HG02943 (cell line): Measurements from ENCODE around the gene WWOX.

ENCODE experiments used
- ATAC-seq: cut with Tn5 transposase; IDR thresholded peaks from one replicate; pipeline ENCODE4 v1.9.1; 2021; ENCODE audit warnings: mild to moderate bottlenecking, low read depth, moderate library complexity; ENCODE audit not compliant: unreplicated experiment

WWOX gene

DNA sequence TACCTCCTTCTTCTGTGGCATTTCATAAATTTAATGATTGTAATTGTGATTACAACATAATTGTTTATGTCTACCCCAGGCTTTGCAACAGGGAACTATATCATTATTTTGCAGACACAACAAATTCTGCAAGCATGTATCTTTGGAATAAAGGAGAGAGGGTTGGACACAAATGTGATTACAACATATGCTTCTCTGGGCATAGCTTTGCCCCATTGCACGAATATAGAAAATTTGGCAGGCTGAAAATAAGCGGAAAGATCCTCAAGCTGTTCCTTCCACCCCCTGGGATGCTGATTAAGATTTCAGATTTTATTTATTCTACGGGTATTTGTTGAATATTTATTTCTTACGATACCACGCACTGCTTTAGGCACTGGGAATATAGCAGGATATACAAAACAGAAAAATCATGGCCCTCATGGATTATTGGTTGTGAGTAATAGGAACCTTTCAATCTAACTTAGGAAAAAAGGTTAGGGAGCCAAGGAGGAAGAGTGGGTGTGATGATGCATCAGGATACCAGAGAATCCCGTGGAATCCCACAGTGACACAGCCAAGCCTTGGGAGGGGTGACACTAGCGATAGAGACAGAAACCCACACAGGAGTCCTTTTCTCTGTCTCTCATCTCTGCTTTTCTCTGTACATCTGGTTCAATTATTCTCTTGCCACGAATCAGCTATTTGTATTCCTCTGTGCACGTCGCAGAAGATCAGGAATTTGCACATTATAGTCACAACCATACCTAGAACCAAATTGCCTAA lies 980.4 kb downstream of the WWOX start:
- no peak for ATAC-seq

DNA sequence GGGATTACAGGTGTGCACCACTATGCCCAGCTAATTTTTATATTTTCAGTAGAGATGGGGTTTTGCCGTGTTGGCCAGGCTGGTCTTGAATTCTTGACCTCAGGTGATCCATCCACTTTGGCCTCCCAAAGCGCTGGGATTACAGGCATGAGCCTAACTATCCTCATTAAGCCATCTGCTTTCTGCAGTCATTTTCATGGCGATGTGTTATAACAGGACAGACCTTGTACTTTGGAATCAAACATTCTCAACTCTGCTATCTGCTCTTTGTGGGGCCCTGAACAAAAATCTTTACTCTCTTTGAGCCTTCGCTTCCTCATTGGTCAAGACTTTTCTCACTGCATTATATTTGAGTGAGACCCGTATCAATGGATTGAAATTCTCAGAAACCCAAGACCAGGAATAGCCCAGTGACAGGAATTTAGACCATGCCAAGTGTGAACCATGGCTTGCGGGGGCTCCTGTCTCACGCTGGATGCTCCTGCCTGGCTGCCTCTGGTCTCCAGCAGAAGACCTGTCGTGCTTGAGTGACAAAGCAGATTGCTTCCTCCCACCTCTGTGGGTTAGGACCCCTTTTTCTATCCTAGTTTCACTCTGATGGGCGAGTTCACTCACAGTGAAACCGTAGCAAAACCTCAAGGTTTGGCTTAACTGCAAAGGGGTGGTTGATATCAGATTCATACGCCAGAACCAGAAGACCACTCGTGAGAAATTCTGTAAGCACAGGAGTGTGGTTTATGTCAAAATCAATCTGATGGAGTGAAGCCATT lies 982.0 kb downstream of the WWOX start:
- ATAC-seq, result no peak

DNA sequence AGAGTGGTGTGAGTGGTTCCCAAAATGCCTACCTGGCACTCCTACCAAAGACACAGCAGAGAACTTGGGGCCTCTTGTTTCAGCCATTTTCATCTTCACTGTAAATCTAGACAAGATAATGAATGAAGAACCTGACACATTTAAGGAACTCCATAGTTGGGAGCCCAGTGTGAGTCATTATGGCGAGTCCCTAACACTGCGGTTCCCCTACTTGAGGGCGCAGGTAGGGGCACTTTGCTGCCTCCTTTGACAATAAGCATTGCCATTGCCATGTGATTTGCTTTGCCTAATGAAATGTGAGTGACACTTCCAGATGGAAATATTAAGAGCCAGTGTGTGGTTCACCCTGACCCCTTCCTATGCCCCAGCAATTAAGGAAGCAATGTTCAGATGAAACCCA lies 983.5 kb downstream of the WWOX start:
- ATAC-seq, result no peak

DNA sequence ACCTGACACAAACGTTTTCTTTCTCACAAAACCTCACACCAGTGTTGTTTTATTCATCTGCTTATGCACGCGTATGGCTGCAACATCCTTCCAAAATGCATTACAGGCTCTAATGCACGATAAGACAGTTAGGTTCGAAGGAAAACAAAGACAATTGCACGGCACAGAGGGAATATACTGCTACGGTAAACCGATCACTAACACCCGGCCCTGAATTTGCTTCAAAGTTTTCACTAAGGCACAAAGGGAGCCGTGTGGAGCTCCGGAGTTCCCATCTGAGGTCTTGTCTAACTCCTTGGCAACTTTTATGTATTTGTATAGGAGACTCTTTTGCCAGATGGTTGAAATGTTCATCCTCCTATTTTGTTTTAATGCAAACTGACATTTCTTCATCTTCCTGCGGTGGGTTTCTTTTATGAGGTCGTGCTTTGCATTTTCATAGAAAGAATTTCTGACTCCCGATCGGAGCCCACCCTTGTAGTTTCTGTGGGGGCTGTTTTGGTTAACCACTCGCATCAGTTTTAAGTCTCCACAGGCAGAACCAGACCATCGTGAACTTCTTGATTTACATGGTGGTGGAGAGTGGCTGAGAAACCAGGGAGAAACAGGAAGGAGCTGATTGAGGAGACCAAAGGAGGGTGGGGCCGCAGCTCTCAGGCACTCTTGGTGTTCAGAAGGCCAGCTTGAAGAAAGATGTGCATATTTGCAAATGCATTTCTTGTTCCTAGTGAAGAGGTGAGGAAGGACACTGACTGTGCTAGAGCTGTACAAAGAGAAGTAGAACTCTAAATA lies 984.2 kb downstream of the WWOX start:
- no peak for ATAC-seq

DNA sequence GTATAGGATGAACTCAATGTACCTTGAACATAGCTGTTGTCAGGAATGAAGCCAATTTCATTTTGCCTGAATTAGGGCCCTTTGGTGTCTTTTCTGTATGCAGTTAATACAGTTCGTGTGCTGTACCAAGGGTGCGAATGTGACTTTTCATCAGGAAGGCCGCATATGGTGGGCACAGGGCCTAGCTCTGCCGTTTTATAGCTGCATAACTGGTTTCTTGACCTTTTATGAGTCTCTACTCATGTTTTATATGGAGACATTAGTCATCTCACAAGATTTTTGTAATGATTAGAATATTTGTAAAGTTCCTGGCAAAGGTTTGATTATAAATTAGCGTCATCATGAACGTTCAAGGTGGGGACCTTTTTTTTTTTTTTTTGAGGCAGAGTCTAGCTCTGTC lies 989.5 kb downstream of the WWOX start:
- no peak for ATAC-seq

DNA sequence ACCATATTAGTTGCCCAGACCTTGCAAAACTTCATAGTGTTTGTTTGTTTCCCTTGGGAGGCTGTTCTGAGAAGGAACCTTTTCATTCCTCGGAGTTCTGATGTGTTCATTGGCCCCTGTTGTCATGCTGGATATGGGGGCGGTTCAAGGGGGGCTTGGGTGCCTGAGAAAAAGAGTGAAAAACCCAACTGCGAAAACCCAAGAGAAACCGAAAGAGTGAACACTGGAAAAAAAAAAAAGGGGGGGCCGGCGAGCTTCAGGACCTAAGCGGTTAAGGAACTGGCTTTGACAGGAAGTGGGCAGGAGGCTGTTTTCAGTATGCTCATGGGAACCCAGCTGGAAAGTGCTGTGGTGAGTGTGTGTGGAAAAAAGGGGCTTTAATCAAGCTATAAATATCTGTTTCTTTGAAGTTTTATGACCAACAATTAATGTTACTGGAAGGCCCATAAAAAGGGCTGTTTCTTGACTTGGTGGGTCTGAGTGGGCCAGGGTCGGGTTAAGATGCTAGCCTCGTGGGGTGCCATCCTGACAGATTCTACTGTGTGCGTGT lies 990.4 kb downstream of the WWOX start:
- no peak for ATAC-seq

DNA sequence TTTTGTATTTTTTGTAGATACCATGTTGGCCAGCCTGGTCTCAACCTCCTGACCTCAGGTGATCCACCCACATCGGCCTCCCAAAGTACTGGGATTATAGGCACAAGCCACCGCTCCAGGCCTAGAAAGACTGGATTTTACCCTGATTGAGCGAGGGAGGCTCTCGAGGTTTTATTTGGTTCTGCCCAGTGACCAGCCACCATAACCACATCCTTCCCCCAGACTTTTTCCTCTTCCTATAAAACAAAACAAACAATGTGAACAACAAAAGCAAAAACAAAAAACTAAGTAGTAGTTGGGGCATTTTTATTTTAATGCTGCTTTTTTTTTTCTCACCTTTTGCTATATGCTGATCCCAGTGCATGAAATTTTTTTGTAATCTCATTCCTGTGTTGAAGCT lies 991.5 kb downstream of the WWOX start:
- no peak for ATAC-seq

DNA sequence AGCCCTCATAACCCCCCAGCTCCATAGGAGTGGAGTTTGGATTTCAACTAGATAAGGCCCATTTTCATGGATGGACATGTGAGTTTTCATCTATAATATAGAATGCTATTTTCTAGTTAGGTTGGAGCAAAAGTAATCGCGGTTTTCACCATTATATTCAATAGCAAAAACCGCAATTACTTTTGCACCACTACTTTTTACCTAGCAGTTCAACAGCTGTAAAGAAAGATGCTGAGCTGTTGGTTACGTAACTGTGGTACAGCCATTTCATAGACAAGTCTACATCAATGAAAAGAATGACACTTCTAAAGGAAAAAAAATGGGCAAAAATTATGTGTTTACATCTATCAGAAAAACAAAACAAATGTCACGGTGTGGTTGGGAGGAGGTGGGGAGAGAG lies 993.4 kb downstream of the WWOX start:
- ATAC-seq, result no peak

DNA sequence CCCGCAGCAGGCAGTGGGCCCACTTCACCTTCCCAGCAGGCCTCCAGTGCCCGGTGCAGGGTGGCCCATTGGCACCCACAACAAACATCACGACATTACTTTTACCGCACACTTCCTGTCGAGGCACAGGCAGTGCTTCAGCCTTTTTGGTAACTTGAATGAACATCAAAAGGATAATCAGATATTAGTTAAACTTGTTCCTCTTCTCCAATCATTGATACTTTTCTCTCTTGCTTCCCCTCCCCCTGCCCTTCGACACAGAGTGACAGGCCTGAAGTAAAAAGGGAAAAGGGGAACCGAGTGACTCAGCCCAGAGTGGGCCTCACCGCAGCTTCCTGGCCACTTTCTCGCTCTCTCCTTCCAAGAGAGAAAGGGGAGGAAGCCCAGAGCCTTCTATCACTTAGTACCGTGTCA lies 994.1 kb downstream of the WWOX start:
- ATAC-seq, result no peak

DNA sequence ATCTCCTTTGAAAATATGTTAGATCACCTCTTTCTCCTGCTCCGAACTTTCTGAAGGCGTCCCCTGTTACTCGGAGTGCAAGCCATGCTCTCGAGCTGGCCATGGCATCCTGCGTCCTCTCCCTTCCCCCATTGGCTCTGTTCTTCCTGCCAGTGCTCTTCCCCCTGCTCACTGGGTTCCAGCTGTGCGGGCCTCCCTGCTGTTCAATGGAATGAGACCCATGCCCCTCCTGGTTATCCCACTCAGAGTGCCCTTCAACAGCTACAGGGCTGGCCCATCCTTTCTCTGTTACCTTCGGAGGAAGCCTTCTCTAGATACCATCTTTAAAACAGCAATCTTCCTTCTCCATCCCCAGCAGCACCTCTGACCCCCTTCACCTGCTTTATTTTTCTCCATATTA lies 996.8 kb downstream of the WWOX start:
- no peak for ATAC-seq

DNA sequence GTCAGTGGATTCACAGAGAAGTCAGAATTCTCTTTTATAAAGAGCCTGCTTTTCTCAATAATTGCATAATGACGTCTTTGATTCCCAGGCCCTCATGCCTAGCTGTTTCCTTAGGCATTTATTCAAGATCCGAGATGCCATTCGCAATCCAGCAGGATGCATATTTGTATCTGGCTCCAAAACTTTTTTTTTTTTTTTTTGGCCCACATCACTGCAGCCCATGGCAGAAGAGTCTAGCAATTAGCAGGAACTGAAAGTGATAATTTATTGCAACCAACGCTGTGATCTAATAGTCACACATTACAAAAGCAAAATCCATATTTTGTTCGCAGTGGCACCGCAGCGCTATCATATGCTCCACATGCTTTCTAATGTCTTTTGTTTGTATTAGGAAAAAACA lies 997.7 kb downstream of the WWOX start:
- no peak for ATAC-seq

DNA sequence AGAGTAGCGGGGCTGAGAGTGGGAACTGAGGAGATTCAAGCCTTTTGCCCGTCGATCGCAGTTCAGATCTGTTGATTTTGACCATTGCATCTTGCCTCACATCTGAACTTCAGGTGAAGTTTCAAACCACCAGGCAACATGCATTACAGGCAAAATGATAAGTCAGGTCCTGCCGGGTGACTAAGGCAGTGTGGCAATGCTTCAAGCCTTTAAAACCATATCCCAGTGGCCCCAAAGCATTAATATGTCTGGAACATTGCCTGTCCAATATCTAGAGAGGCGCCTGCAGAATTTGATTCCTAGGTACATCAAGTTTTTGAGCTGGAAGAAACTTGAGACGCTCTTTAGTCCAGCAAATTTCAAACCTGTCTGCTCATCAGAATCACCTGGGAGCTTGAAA lies 998.3 kb downstream of the WWOX start:
- no peak for ATAC-seq

DNA sequence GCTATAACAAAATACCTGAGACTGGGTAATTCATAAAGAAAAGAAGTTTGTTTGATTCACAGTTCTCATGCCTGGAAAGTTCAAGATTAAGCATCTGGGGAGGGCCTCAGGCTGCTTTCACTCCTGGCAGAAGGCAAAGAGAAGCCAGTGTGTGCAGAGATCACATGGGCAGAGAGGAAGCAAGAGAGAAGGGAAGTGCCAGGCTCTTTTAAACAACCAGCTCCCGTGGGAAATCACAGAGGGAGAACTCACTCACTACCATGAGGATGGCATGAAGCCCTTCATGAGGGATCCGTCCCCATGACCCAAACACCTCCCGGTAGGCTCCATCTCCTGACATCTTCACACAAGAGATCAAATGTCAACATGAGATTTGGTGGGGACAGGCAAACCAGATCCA lies 999.5 kb downstream of the WWOX start:
- no peak for ATAC-seq

DNA sequence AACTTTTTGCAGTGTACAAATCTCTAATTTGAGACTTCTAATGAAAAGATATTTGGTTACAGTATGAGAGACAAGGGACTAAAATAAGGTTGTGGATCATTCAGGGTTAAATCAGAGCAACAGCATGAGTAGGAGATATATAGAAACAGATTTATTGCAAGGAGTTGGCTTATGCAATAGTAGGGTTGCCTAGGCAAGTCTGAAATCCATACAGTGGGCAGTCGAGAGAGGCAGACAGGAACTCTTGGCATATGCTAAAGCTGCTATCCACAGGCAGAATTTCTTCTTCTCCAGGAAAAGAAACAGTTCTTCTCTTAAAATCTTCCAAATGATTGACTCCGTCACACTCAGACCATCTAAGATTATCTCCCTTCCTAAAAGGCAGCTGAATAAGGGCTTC lies 1000.3 kb downstream of the WWOX start:
- no peak for ATAC-seq

DNA sequence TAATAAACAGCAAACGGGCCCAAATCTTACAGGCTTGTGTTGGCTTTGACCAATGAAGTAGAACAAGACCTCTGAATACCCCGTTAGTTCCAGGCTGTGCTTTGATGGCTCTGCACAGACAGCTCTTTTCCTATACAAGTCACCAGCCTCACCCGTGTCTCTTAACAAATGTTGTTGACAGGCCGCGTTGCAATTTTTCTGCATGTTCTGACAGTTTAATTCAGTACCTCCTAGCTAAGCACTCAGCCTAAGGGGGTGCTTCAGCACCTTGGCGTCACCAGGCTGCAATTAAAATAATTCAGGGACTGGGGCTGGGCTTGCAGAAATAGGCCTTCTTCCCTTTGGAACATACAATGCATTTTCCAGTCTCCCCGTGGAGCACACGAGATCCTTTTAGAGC lies 1001.0 kb downstream of the WWOX start:
- no peak for ATAC-seq

DNA sequence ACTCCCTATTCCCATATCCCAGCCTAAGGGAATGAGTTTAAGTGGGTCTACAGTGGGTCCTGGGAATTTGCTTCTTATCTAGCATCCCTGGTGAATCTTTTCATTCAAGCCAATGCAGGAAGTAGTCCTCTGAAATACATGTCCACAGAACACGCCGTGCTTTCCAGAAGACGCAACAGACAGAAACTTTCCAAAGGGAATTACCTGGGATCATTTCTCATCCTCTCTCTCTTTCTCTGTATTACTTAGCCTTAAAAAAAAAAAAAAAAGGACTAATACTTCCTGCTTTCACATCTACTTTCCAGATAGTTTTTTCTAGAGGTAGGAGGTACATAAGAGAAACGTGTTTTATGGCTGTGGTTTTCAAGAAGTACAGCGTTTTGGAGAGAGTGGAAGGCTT lies 1002.0 kb downstream of the WWOX start:
- ATAC-seq, result no peak

DNA sequence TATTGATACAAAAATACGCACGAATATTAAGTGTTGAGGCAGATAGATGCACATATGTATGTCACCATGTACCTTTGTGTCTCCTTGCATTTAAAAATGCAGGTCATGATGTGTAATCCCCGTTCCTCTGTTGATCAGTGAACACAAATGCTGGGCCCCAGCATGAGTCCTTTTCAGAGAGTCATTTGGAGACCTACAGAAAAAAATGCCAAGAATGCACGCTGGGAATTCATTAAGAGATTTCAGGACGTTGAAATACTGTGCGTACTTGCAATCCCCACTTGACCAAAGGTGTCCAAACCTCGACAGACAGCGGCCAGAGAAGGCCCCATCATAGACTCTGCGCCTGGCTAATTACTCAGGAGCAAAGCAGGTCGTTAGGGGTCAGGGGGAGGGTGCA lies 1005.1 kb downstream of the WWOX start:
- no peak for ATAC-seq

DNA sequence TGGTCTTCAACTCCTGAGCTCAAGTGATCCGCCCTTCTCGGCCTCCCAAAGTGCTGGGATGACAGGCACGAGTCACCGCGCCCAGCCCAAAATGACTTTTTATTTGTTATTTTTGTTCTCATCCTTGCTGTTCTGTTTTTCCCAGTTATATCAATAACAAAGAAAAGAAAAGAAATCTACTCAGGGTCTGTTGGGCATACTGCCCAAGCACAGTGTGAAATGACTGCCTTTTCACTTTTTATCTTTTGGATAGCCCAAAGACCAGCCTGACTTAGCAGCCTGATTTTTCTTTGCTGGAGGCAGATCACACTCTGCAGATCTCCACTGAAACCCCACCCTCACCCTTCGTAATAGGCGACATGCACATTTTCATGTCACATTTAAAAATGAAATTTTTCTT lies 1007.8 kb downstream of the WWOX start:
- ATAC-seq, result no peak

DNA sequence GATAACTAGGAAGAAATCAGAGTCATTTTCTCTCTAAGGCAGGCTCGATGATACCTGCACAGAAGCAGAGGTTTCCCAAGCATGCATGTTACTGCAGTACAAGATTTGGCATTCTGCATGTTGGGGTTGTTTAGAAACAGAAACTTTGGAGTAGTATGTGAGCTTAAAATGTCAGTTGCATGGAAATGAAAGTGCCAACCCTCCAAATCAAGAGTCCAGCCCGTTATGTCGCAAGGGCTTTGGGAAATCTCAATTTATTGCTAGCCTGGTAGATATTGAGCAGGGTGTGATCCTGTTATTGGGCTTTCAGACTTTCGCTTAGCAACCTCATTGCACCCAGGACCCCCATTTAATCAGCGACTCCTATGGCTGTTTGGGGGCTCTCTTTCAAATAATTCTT lies 1010.3 kb downstream of the WWOX start:
- ATAC-seq, result no peak

DNA sequence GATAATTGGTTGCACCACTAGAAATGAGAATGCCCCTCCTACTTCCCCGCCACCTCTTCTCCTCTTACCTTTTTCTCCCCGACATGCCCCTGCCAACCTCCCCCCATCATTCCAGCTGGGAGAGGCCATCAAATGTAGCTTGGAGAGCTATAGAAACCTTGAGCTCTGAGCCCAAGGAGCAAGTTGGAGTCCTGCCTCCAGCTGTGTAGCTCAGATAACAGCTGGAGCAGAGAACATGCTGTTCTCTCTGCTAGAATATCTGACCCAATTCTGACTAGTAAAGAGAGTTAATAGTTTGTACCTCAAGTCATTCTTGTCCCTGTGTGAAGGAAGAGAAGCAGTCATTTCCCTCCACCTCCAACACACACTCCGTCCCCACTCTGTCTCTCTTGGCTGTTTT lies 1010.8 kb downstream of the WWOX start:
- ATAC-seq, result no peak

DNA sequence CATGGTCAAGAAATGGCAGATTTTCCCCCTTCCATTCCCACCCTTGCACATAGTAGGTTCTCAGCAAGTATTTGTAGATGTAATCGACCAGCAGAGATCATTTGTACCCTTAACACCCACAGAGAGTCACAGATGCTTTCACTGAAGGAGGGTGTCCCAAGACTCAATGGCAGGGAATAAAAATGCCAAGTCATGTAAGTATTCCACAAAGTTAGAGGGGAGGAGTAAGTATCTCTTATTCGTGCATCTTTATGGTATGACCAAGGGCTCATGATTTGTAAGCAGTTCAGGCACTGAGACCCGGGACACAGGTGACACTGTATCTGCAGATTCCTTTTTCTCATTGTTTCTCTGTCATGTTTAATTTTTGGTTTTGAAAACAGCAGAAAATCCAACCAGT lies 1011.5 kb downstream of the WWOX start:
- no peak for ATAC-seq
